HCT116 (cell line): ENCODE measurements around the gene TOPAZ1. TPM values are rescaled to one million over a fixed set of nuclear protein-coding genes. Genes with fewer than 3 reads are reported as not detected.

Experiments used
- ATAC-seq: fragments of 200-7000 bp; cut with Tn5 transposase; 2 replicates; pipeline ENCODE4 v1.9.1; 2020; ENCODE audit warnings: mild to moderate bottlenecking, moderate library complexity
- BruUV-seq: library from RNA; stranded (reverse); fragments of 400-500 nt; replicated peaks from 2 replicates; lab custom pipeline; 2021; lab: Mats Ljungman, UMichigan
- CTCF ChIA-PET: fragments of 300-600 bp; sonication (Branson Sonifier 250); formaldehyde crosslinking; loops from one replicate; lab custom pipeline; 2021; ENCODE audit warnings: antibody characterized with exemption; lab: Charles Lee
- POLR2A ChIA-PET: fragments of 300-600, 350-600 bp; sonication (Branson Sonifier 250); formaldehyde crosslinking; loops from one replicate; lab custom pipeline; 2021; ENCODE audit warnings: antibody characterized with exemption; lab: Charles Lee
- RAD21 ChIA-PET, 2 experiments: fragments of 300-600 bp; sonication (Branson Sonifier 250); formaldehyde crosslinking; loops; one replicate each; lab custom pipeline; 2023; ENCODE audit warnings: low total read pairs in 2 of 2; ENCODE audit not compliant: uncharacterized antibody in 2 of 2, unreplicated experiment in 2 of 2, low non-redundant PET in 1 of 2; lab: Charles Lee
- DNase-seq: peaks from one replicate; pipeline ENCODE4 v3.0.0-alpha.2; 2010; ENCODE audit warnings: low read depth, low spot score
- H2AFZ ChIP-seq: fragments of 200-600 bp; shearing (Covaris generic), sonication (generic); 2 replicates; pipeline ENCODE4 v1.6.1; 2017; ENCODE audit warnings: low read depth, mixed run types, mixed read lengths, antibody characterized with exemption, low read length; ENCODE audit not compliant: poor library complexity, severe bottlenecking
- H3K27ac ChIP-seq: 2 replicates; pipeline ENCODE4 v1.5.1; 2012; ENCODE audit warnings: low read depth, low read length
- H3K27me3 ChIP-seq: fragments of 200-600 bp; sonication (generic); 2 replicates; pipeline ENCODE4 v1.6.1; 2016; ENCODE audit warnings: mixed run types, low read length, mixed read lengths; ENCODE audit not compliant: insufficient read depth
- H3K36me3 ChIP-seq, 2 experiments: fragments of 200-500 bp in 1 of 2; fragments of 200-600 bp in 1 of 2; sonication (Bioruptor generic) in 1 of 2; sonication (generic) in 1 of 2; 2 replicates each; pipeline versions ENCODE4 v1.5.1 to v1.6.1; 2014 to 2016; ENCODE audit warnings: low read length in 2 of 2, inconsistent platforms in 1 of 2, mixed read lengths in 1 of 2, mixed run types in 1 of 2; ENCODE audit not compliant: insufficient read depth in 2 of 2, control insufficient read depth in 1 of 2
- H3K4me1 ChIP-seq, 2 experiments: fragments of 200-600 bp in 1 of 2; sonication (generic) in 1 of 2; 2 replicates each; pipeline versions ENCODE4 v1.5.1 to v1.6.1; 2012 to 2017; ENCODE audit warnings: low read length in 2 of 2, inconsistent platforms in 1 of 2, mild to moderate bottlenecking in 1 of 2, mixed read lengths in 1 of 2, mixed run types in 1 of 2, moderate library complexity in 1 of 2; ENCODE audit not compliant: insufficient read depth in 2 of 2, control insufficient read depth in 1 of 2
- H3K4me2 ChIP-seq: fragments of 200-600 bp; sonication (generic); 2 replicates; pipeline ENCODE4 v1.6.1; 2017; ENCODE audit warnings: mixed run types, low read length, mixed read lengths
- H3K4me3 ChIP-seq, 2 experiments: fragments of 200-600 bp in 1 of 2; sonication (generic) in 1 of 2; replicated peaks in 1 of 2; 2 replicates each; pipeline ENCODE4 v1.5.1; 2011 to 2016; ENCODE audit warnings: low read length in 2 of 2, control low read depth in 1 of 2, low read depth in 1 of 2, mild to moderate bottlenecking in 1 of 2, mixed read lengths in 1 of 2, mixed run types in 1 of 2
- H3K79me2 ChIP-seq: fragments of 200-600 bp; sonication (generic); 2 replicates; pipeline ENCODE4 v1.6.1; 2017; ENCODE audit warnings: mild to moderate bottlenecking, mixed run types, low read length, moderate library complexity, mixed read lengths; ENCODE audit not compliant: insufficient read depth
- H3K9ac ChIP-seq: fragments of 200-600 bp; sonication (generic); 2 replicates; pipeline ENCODE4 v1.6.1; 2016; ENCODE audit warnings: low read length, mixed read lengths
- H3K9me2 ChIP-seq: fragments of 200-600 bp; sonication (generic), shearing (Covaris generic); 2 replicates; pipeline ENCODE4 v1.6.1; 2017; ENCODE audit warnings: mixed run types, mild to moderate bottlenecking, moderate library complexity; ENCODE audit not compliant: insufficient read depth
- H3K9me3 ChIP-seq, 2 experiments: fragments of 200-500 bp in 1 of 2; fragments of 200-600 bp in 1 of 2; sonication (Bioruptor generic) in 1 of 2; sonication (generic) in 1 of 2; 2 replicates each; pipeline ENCODE4 v1.6.1; 2014 to 2017; ENCODE audit warnings: low read length in 2 of 2, mixed read lengths in 2 of 2, inconsistent platforms in 1 of 2, low read depth in 1 of 2, mild to moderate bottlenecking in 1 of 2, mixed run types in 1 of 2, moderate library complexity in 1 of 2; ENCODE audit not compliant: control insufficient read depth in 1 of 2, insufficient read depth in 1 of 2
- H4K20me1 ChIP-seq: fragments of 200-600 bp; sonication (generic), shearing (Covaris generic); 2 replicates; pipeline ENCODE4 v1.6.1; 2017; ENCODE audit warnings: mixed run types, mild to moderate bottlenecking, moderate library complexity; ENCODE audit not compliant: insufficient read depth
- CBX3 ChIP-seq: IDR thresholded peaks from 2 replicates; pipeline ENCODE4 v1.6.1; 2012; ENCODE audit warnings: low read depth
- CEBPB ChIP-seq: IDR thresholded peaks from 2 replicates; pipeline ENCODE4 v1.6.1; 2012; ENCODE audit warnings: low read depth
- EGR1 ChIP-seq: IDR thresholded peaks from 2 replicates; pipeline ENCODE4 v1.6.1; 2012; ENCODE audit warnings: low read depth
- EZH2 ChIP-seq: fragments of 200-600 bp; sonication (generic); IDR thresholded peaks from 2 replicates; pipeline ENCODE4 v1.6.1; 2017; ENCODE audit warnings: antibody characterized with exemption, mixed run types
- POLR2AphosphoS5 ChIP-seq: IDR thresholded peaks from 2 replicates; pipeline ENCODE4 v1.6.1; 2011; ENCODE audit warnings: mild to moderate bottlenecking, low read depth, low read length, moderate library complexity
- REST ChIP-seq: IDR thresholded peaks from 2 replicates; pipeline ENCODE4 v1.6.1; 2012; ENCODE audit warnings: low read depth
- SIN3A ChIP-seq: IDR thresholded peaks from 2 replicates; pipeline ENCODE4 v1.6.1; 2012; ENCODE audit warnings: low read depth
- SP1 ChIP-seq: IDR thresholded peaks from 2 replicates; pipeline ENCODE4 v1.6.1; 2012; ENCODE audit warnings: low read depth
- YY1 ChIP-seq: IDR thresholded peaks from 2 replicates; pipeline ENCODE4 v1.6.1; 2011; ENCODE audit warnings: low read length, low read depth, moderate library complexity, mild to moderate bottlenecking; ENCODE audit not compliant: insufficient replicate concordance; ENCODE audit errors: extremely low read depth
- ZBTB33 ChIP-seq: IDR thresholded peaks from 2 replicates; pipeline ENCODE4 v1.6.1; 2011; ENCODE audit warnings: mild to moderate bottlenecking, low read length, moderate library complexity; ENCODE audit not compliant: insufficient replicate concordance; ENCODE audit errors: extremely low read depth
- ZFX ChIP-seq: fragments of 450-650 bp; IDR thresholded peaks from 2 replicates; pipeline ENCODE4 v1.6.1; 2017
- ZNF274 ChIP-seq: fragments of 200-500 bp; sonication (Bioruptor generic); IDR thresholded peaks from 2 replicates; pipeline ENCODE4 v1.6.1; 2014; ENCODE audit warnings: mild to moderate bottlenecking, low read depth, low read length, inconsistent platforms
- intact Hi-C: fragments of 100-400 bp; cut with micrococcal nuclease; formaldehyde crosslinking; loops from 2 replicates; pipeline ENCODE4 v1.10.0; 2022
- total RNA-seq: library from RNA; stranded (reverse); gene quantifications from one replicate; pipeline ENCODE4 v1.2.1, GENCODE V29; 2021; ENCODE audit not compliant: unreplicated experiment
- TF ChIP-seq, protein P1 (sequence below), 3 experiments: fragments of 200-600 bp in 1 of 3; sonication (generic) in 1 of 3; IDR thresholded peaks in 2 of 3; conservative IDR thresholded peaks in 1 of 3; 2 replicates each; pipeline ENCODE4 v1.5.1; 2012 to 2017; ENCODE audit warnings: low read depth in 2 of 3, low read length in 2 of 3, antibody characterized with exemption in 1 of 3, borderline replicate concordance in 1 of 3, control low read depth in 1 of 3, mild to moderate bottlenecking in 1 of 3, mixed read lengths in 1 of 3, mixed run types in 1 of 3, moderate library complexity in 1 of 3; ENCODE audit not compliant: insufficient read depth in 1 of 3

TOPAZ1 gene
- total RNA-seq, 1 experiment from 2014 or later = not detected

DNA sequence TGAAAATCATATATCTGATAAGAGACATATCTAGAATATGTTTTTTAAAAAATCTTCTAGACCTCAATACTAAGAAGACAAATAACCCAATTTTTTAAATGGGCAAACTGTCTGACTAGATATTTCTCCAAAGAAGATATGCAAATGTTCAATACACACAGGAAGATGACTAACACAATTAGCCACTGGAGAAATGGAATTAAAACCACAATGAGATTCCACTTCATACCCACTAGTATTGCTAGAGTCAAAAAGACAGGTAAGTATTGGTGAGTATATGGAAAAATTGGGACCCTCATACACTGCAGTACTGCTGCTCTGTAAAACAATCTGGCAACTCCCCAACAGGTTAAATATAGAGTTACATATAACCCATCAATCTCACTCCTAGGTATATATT is 33.1 kb upstream of the TOPAZ1 start:
- no peaks in the 10 kb centered on the region for H3K27me3 ChIP-seq
- POLR2A ChIA-PET = no interaction called here
- no peaks in the 10 kb centered on the region for H3K9me3 ChIP-seq
- H3K36me3 ChIP-seq = no peaks in the 10 kb centered on the region
- DNase-seq = no peak
- H3K4me2 ChIP-seq = no peak overlapping the region
- H3K9me2 ChIP-seq = no peaks in the 10 kb centered on the region
- H3K4me3 ChIP-seq = no peak overlapping the region
- ATAC-seq = no peak
- CTCF ChIA-PET = no interaction called here
- RAD21 ChIA-PET = no interaction called here
- no peaks in the 10 kb centered on the region for H4K20me1 ChIP-seq
- BruUV-seq = no TSS peak
- H3K79me2 ChIP-seq = no peaks in the 10 kb centered on the region
- H3K27ac ChIP-seq = no peak overlapping the region
- intact Hi-C loops = no loop called here
- TF ChIP-seq ZFX (no peak), REST (no peak), SIN3A (no peak), YY1 (no peak), EZH2 (no peak), SP1 (no peak)
- H2AFZ ChIP-seq = no peak overlapping the region
- no peak overlapping the region for H3K9ac ChIP-seq
- no peaks in the 10 kb centered on the region for H3K4me1 ChIP-seq

DNA sequence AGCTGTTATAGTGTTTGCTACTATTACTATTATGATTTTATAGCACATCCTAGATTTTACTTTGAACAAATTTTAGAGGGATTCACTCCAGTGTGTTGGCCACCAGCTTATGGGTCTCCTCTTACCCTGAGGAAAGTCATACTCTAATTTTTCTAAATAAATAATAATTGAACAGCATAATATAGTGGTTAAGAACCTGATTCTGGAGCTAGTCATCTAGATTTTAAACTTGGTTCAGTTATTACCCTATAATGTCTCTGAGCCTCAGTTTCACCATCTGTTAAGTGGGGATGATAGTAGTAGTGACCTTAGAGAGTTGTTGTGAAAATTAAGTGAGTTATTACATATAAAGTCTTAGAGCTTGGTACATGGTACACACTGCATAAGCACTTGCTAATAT is 30.7 kb upstream of the TOPAZ1 start:
- BruUV-seq = no TSS peak
- no peaks in the 10 kb centered on the region for H3K9me2 ChIP-seq
- ChIA-PET CTCF (interaction anchor here (1.2 kb wide), 1 partner anchor 25 kb away, joined by 4 read pairs; no protein-coding TSS in a partner anchor), POLR2A (no interaction called here), RAD21 (no interaction called here)
- no peaks in the 10 kb centered on the region for H3K4me1 ChIP-seq
- H2AFZ ChIP-seq = no peak overlapping the region
- H3K4me2 ChIP-seq = no peak overlapping the region
- DNase-seq = no peak
- H4K20me1 ChIP-seq = no peaks in the 10 kb centered on the region
- H3K79me2 ChIP-seq = no peaks in the 10 kb centered on the region
- no peak for ATAC-seq
- H3K36me3 ChIP-seq = no peaks in the 10 kb centered on the region
- H3K27me3 ChIP-seq = no peaks in the 10 kb centered on the region
- H3K4me3 ChIP-seq = no peak overlapping the region
- H3K9me3 ChIP-seq = 0 out of 4 replicates have a peak, but pooled peaks cover 0 to 4% of the 10 kb centered on the region in 2 experiments
- intact Hi-C loops = no loop called here
- no peak overlapping the region for H3K27ac ChIP-seq
- no peak overlapping the region for H3K9ac ChIP-seq
- TF ChIP-seq POLR2AphosphoS5 (no peak), CEBPB (no peak), CBX3 (no peak), ZFX (no peak), SIN3A (no peak), EGR1 (no peak), ZBTB33 (no peak), ZNF274 (no peak)
- TF ChIP-seq, protein P1, sequence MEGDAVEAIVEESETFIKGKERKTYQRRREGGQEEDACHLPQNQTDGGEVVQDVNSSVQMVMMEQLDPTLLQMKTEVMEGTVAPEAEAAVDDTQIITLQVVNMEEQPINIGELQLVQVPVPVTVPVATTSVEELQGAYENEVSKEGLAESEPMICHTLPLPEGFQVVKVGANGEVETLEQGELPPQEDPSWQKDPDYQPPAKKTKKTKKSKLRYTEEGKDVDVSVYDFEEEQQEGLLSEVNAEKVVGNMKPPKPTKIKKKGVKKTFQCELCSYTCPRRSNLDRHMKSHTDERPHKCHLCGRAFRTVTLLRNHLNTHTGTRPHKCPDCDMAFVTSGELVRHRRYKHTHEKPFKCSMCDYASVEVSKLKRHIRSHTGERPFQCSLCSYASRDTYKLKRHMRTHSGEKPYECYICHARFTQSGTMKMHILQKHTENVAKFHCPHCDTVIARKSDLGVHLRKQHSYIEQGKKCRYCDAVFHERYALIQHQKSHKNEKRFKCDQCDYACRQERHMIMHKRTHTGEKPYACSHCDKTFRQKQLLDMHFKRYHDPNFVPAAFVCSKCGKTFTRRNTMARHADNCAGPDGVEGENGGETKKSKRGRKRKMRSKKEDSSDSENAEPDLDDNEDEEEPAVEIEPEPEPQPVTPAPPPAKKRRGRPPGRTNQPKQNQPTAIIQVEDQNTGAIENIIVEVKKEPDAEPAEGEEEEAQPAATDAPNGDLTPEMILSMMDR (IDR thresholded peaks at IDR 0.05 in 2 of 3, conservative IDR thresholded peaks at IDR 0.05 in 1 of 3; ENCODE audit: borderline replicate concordance in 1 of 3, insufficient read depth in 1 of 3, low read depth in 2 of 3, low read length in 2 of 3) = no peak
